ENCODE data around the gene LMOD1.
"Not testable (repeated sequence)": the region's sequence is repeated elsewhere in the genome, so short reads cannot be mapped to it uniquely, and the experiment has no call there.

DNA sequence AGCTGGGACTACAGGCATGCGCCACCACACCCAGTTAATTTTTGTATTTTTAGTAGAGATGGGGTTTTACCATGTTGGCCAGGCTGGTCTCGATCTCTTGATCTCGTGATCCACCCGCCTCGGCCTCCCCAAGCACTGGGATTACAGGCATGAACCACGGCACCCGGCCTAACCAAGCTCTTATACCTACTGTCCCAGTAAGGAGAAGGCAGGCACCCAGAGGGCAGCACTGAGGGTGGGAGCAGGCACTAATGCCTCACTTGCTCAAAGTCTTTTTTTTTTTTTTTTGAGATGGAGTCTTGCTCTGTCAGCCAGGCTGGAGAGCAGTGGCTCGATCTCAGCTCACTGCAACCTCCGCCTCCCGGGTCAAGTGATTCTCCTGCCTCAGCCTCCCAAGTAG lies 6.0 kb downstream of the LMOD1 start:
- TF ChIP-seq, protein P1, sequence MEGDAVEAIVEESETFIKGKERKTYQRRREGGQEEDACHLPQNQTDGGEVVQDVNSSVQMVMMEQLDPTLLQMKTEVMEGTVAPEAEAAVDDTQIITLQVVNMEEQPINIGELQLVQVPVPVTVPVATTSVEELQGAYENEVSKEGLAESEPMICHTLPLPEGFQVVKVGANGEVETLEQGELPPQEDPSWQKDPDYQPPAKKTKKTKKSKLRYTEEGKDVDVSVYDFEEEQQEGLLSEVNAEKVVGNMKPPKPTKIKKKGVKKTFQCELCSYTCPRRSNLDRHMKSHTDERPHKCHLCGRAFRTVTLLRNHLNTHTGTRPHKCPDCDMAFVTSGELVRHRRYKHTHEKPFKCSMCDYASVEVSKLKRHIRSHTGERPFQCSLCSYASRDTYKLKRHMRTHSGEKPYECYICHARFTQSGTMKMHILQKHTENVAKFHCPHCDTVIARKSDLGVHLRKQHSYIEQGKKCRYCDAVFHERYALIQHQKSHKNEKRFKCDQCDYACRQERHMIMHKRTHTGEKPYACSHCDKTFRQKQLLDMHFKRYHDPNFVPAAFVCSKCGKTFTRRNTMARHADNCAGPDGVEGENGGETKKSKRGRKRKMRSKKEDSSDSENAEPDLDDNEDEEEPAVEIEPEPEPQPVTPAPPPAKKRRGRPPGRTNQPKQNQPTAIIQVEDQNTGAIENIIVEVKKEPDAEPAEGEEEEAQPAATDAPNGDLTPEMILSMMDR (conservative IDR thresholded peaks at IDR 0.05 in 1 of 2, IDR thresholded peaks at IDR 0.05 in 1 of 2; ENCODE audit: low read depth in 1 of 2, low read length in 2 of 2), result not testable (repeated sequence)
- not testable (repeated sequence) for TF ChIP-seq EZH2 (IDR thresholded peaks at IDR 0.05; ENCODE audit: low read length, missing control alignments)

Measured in fibroblast of lung (primary cell).